GM19452 (cell line): ENCODE data around the gene KCNMA1.

Experiments
- ATAC-seq: cut with Tn5 transposase; IDR thresholded peaks from one replicate; pipeline ENCODE4 v1.9.1; 2021; ENCODE audit not compliant: unreplicated experiment

KCNMA1 gene

DNA sequence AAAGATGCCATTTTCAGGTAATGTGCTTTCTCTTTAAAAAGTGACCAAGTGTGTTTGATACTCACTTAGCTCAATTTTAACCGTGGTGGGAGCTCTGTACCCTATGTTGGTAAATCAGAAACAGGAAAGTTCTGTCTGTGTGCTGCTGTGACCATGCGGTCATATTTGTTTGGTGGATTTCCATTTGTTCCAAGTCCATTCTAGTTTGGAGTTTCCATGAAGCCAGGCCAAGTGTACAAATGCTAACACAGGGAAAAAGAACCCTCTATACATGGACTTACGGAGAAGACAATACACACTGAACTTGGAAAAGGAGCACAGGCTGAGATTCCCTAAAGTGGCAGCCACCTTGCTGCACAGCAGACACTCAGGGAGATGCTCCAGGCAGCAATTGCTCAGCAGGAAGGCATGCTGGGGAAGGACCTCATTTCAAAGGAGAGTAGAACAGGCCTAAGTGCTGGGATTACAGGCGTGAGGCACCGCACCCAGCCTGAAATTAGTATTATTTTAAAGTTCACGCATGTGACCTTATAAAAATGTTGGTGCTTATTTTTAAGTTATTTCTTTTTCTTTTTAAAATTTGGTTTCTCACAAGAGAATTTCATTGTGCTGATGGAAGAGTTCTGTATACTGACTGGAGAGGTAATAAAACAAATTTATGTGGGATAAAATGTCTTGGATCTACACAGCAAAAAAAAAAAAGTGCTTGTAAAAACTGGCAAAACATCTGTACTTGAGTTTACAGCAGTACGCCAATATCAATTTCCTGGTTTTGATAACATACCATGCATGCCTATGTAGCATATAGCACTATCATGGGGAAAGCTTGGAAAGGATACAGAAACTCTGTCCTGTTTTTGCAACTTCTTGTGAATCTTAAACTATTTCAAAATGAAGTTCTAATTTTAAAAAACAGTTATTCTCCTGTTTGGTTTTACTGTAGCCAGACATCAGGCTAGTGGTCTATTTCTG, 436.2 kb downstream of the KCNMA1 start:
- no peak for ATAC-seq

- no peak for ATAC-seq
Observed at GRCh38 chr10:77197544-77197943, 440.1 kb downstream of the KCNMA1 start.

DNA sequence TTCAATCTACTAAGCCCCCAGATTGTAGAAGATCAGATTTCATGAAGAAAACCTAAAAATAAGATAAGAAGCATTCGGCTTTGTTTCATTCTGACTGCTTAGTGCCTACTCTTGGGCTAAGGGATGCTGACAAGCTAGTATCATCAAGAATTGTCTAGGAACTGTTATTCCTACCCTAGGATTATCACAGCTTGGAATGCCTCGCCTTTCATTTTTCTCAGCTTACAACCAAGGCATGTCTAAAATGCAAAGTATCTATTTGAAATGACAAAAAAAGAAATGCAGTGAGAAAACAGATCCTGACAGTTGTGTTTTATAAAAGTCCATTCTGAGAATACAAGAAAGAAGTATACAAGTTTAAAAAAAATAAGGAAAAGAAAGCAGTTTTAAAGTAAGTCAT, 441.0 kb downstream of the KCNMA1 start:
- no peak for ATAC-seq

- ATAC-seq, result no peak
Observed at GRCh38 chr10:77195101-77195500, 442.5 kb downstream of the KCNMA1 start.

GRCh38 chr10:77193001-77193400, 444.6 kb downstream of the KCNMA1 start:
- ATAC-seq, result no peak

DNA sequence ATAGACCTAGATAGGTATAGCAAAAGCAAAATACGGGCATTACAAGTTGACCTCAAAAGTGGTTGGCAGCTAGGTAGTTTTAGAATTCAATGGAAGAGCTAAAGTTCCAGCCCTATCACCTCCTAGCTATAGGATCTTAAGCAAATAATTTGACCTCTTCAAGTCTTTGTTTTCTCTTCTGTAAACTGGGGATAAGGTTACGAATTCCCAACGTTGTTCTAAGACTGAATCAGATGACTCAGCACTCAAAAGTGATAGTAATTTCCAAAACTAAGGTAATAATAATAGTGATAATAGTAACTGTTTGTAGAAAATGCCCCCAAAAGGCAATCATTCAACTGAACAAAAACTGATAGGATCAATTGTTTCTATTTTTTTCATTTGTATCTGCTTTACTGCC, 445.2 kb downstream of the KCNMA1 start:
- ATAC-seq, result no peak

- ATAC-seq, result no peak
Observed at GRCh38 chr10:77191324-77192049, 446.1 kb downstream of the KCNMA1 start.

- ATAC-seq, result no peak
Observed at GRCh38 chr10:77190291-77190690, 447.3 kb downstream of the KCNMA1 start.

GRCh38 chr10:77189520-77189919, 448.1 kb downstream of the KCNMA1 start:
- ATAC-seq, result no peak

DNA sequence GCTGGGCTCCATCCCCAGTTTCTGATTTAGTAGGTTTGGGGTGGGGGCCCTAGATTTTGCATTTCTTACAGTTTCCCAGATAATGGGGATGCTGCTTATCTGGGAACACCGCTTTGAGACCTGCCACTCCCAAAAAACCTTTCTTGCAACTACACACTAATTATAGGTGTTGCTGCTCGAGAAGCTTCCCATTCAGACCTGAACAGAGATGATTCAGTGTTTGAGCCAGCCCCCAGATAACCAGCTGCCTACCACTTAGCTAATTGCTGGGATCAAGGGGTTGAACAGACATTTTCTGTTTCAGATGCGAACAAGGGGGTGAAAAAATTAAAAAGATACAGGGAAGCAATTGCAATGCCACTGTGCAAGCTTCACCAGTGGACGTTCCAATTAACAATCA, 448.5 kb downstream of the KCNMA1 start:
- no peak for ATAC-seq

- ATAC-seq, result no peak
Observed at GRCh38 chr10:77188521-77188920, 449.1 kb downstream of the KCNMA1 start.

- ATAC-seq, result no peak
Observed at GRCh38 chr10:77188000-77188395, 449.6 kb downstream of the KCNMA1 start.

- ATAC-seq, result no peak
Observed at GRCh38 chr10:77187376-77187999, 450.1 kb downstream of the KCNMA1 start.

GRCh38 chr10:77186936-77187335, 450.7 kb downstream of the KCNMA1 start:
- ATAC-seq, result no peak

- no peak for ATAC-seq
Observed at GRCh38 chr10:77185696-77186095, 451.9 kb downstream of the KCNMA1 start.

DNA sequence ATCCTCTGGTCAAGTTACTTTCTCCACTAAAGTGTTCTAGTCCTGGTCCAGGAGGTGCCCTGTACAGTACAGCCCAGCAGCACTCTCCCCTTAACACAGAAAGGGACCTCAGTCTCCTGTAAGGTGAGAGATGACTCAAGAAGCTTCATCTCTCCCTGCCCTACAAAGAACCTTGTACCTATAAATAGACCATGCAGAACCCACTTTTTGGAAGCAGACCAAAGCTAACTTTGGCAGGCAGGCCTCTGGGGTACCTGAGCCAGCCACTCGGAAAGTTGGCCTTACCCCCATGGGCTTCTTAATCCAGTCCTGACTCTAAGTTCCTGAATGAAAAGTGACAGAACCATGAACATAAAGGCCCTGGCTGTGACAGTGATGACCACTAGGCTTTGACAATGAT, 454.8 kb downstream of the KCNMA1 start:
- ATAC-seq, result no peak

DNA sequence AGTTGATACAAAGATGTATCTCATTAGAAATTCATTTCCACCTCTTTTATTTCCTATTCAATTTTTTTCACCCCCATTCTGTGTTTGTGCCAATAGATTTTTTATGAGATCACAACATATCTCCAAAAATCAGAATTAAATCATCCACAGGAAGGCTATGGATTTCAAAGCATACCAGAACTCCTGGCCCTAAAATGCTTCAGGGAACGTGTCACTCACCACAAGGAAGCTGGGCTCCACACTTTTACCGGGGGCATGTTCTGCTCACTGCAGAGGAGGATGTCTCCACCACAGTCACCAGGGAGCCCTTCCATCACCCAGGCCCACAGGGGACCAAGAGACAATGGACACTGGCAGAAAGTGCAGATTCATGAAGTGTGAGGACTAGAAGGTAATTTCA, 456.8 kb downstream of the KCNMA1 start:
- ATAC-seq, result no peak

- no peak for ATAC-seq
Observed at GRCh38 chr10:77180104-77180503, 457.5 kb downstream of the KCNMA1 start.

DNA sequence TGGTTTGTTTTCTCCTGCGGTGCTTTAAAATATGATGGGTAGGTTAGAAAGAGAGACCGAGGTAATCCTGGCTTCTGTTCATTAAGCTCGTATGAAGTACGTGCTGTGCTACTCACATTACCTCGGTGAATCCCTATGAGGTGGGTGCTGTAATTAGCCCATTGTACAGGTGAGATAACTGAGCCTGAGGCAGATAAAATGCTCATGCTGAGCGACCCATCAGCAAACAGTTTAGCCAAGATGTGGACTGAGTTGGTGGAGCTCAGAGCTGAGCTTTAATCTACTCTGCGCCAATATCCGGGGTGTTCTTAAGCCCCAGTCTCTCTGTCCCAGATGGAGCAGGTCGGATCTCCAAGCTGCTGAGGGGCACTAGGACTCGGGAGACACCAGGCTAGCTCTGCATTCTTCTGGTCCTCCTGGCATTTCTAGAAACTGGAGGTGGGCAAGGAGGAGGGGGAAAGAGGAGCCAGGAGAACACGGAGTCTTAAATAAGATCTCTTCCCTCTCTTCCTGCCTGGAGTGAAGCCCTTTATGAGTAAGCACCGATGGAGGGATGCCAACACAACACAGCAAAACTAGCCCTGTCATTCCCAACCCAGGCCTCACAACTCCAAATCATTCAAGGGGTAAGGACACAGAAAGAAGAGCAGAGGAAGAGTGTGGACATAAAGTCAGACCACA, 458.5 kb downstream of the KCNMA1 start:
- no peak for ATAC-seq

DNA sequence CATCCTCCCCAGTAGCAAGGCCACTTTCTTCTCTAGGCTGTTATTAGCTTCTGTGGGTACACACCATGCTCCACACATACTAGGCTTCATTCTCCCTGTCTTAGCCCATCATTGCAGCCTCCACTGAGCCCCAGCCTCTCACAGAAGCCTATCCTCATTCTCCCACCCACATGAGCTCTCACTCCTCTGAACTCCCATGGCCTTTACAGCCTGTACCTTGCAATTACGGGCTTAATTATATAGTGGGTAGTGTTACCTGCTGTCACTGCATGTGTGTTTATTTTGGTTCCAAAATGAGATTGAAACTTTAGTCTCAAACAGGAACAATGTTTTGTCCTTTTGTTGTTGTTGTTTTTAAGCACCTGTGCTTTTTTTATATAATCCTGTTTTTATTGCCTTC, 460.0 kb downstream of the KCNMA1 start:
- no peak for ATAC-seq

DNA sequence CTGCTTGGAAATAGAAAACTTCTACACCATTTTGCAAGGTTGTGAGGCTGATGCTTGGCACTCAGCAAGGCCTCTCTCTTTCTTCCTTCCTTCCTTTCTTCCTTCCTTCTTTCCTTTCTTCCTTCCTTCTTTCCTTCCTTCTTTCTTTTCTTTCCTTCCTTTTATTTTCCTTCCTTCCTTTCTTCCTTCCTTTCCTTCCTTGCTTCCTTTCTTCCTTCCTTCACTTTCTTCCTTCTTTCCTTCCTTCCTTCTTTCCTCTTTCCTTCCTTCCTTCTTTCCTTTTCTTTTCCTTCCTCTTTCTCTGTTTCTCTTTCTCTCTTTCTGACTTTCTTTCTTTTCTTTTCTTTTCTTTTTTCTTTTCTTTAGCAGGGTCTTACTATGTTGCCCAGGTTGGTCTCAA, 460.4 kb downstream of the KCNMA1 start:
- ATAC-seq, result no peak
